GM21717 (cell line): ENCODE results near the gene TBX19.

Experiments
- ATAC-seq: cut with Tn5 transposase; IDR thresholded peaks from one replicate; pipeline ENCODE4 v1.9.1; 2021; ENCODE audit warnings: mild to moderate bottlenecking, moderate library complexity; ENCODE audit not compliant: unreplicated experiment

Gene TBX19

GRCh38 chr1:168279253-168279652, 1.4 kb upstream of the TBX19 start:
- ATAC-seq: no peak

GRCh38 chr1:168281603-168282325, 1.1 kb downstream of the TBX19 start:
- ATAC-seq: no peak

GRCh38 chr1:168285521-168285790, 4.8 kb downstream of the TBX19 start:
- no peak for ATAC-seq

GRCh38 chr1:168285971-168286927, 5.6 kb downstream of the TBX19 start:
- ATAC-seq: no peak

- ATAC-seq: no peak
Observed at GRCh38 chr1:168287237-168287664, 6.6 kb downstream of the TBX19 start.

GRCh38 chr1:168288311-168289052, 7.8 kb downstream of the TBX19 start:
- no peak for ATAC-seq

GRCh38 chr1:168291222-168291837, 10.7 kb downstream of the TBX19 start:
- ATAC-seq: no peak

GRCh38 chr1:168293356-168293755, 12.7 kb downstream of the TBX19 start:
- ATAC-seq: no peak

- no peak for ATAC-seq
Observed at GRCh38 chr1:168295411-168296114, 14.9 kb downstream of the TBX19 start.

GRCh38 chr1:168297019-168297730, 16.5 kb downstream of the TBX19 start:
- ATAC-seq: no peak

- no peak for ATAC-seq
Observed at GRCh38 chr1:168298446-168298845, 17.8 kb downstream of the TBX19 start.

GRCh38 chr1:168300626-168301025, 19.9 kb downstream of the TBX19 start:
- ATAC-seq: no peak

- no peak for ATAC-seq
Observed at GRCh38 chr1:168301664-168302320, 21.1 kb downstream of the TBX19 start.

- no peak for ATAC-seq
Observed at GRCh38 chr1:168303716-168304540, 23.3 kb downstream of the TBX19 start.

GRCh38 chr1:168304865-168305264, 24.2 kb downstream of the TBX19 start:
- no peak for ATAC-seq

GRCh38 chr1:168312718-168313604, 32.3 kb downstream of the TBX19 start:
- ATAC-seq: peak; percentile 71

GRCh38 chr1:168316142-168316541, 35.5 kb downstream of the TBX19 start:
- no peak for ATAC-seq
